HepG2 (cell line): Measurements from ENCODE around the gene CNDP1. TPM values are rescaled to one million over a fixed set of nuclear protein-coding genes. Genes with fewer than 3 reads are reported as not detected.

Experiments used
- ARID4A ChIP-seq: sonication (generic); formaldehyde crosslinking; IDR thresholded peaks from 2 replicates; pipeline ENCODE4 v1.5.0; 2020; ENCODE audit warnings: mild to moderate bottlenecking, missing genetic modification reagents, borderline replicate concordance
- ATF3 ChIP-seq: sonication (generic); formaldehyde crosslinking; IDR thresholded peaks from 2 replicates; pipeline ENCODE4 v1.4.0; 2020; ENCODE audit warnings: missing genetic modification reagents
- FOXM1 ChIP-seq: sonication (generic); formaldehyde crosslinking; IDR thresholded peaks from 2 replicates; pipeline ENCODE4 v1.5.0; 2020; ENCODE audit warnings: missing genetic modification reagents
- HMG20A ChIP-seq: IDR thresholded peaks from 2 replicates; pipeline ENCODE4 v1.6.1; 2016; ENCODE audit warnings: borderline replicate concordance
- HMGXB4 ChIP-seq, 2 experiments: sonication (generic) in 1 of 2; formaldehyde crosslinking in 1 of 2; IDR thresholded peaks; 2 replicates each; pipeline versions ENCODE4 v1.4.0 to v1.6.1; 2018 to 2020; ENCODE audit warnings: missing genetic modification reagents in 2 of 2, borderline replicate concordance in 1 of 2, low read depth in 1 of 2, mild to moderate bottlenecking in 1 of 2, missing biosample characterization in 1 of 2
- IKZF1 ChIP-seq: fragments of 450-650 bp; IDR thresholded peaks from 2 replicates; pipeline ENCODE4 v1.7.1; 2016
- KDM2A ChIP-seq: sonication (generic); formaldehyde crosslinking; IDR thresholded peaks from 2 replicates; pipeline ENCODE4 v1.4.0; 2020; ENCODE audit warnings: low read depth, missing genetic modification reagents, borderline replicate concordance
- KMT2B ChIP-seq: IDR thresholded peaks from 2 replicates; pipeline ENCODE4 v1.6.1; 2016; ENCODE audit warnings: missing genetic modification reagents, missing compliant biosample characterization
- PCBP1 ChIP-seq: fragments of 200-400 bp; formaldehyde crosslinking; IDR thresholded peaks from 2 replicates; pipeline ENCODE4 v1.6.1; 2017; ENCODE audit warnings: mild to moderate bottlenecking, low read depth, low read length, borderline replicate concordance
- SETDB1 ChIP-seq: sonication (generic); formaldehyde crosslinking; IDR thresholded peaks from 2 replicates; pipeline ENCODE4 v1.5.1; 2020; ENCODE audit warnings: missing genetic modification reagents, mild to moderate bottlenecking, borderline replicate concordance
- TOE1 ChIP-seq: sonication (generic); formaldehyde crosslinking; IDR thresholded peaks from 2 replicates; pipeline ENCODE4 v1.4.0; 2020; ENCODE audit warnings: mild to moderate bottlenecking, missing genetic modification reagents
- ZBTB25 ChIP-seq: IDR thresholded peaks from 2 replicates; pipeline ENCODE4 v1.6.1; 2018; ENCODE audit warnings: missing genetic modification reagents
- ZFX ChIP-seq: sonication (generic); formaldehyde crosslinking; IDR thresholded peaks from 2 replicates; pipeline ENCODE4 v1.4.0; 2020; ENCODE audit warnings: mild to moderate bottlenecking, low read depth, missing genetic modification reagents, moderate library complexity
- ZNF280B ChIP-seq: sonication (generic); formaldehyde crosslinking; IDR thresholded peaks from 2 replicates; pipeline ENCODE4 v1.5.0; 2020; ENCODE audit warnings: missing genetic modification reagents, mild to moderate bottlenecking, borderline replicate concordance
- ZNF33A ChIP-seq: sonication (generic); formaldehyde crosslinking; IDR thresholded peaks from 2 replicates; pipeline ENCODE4 v1.5.1; 2020; ENCODE audit warnings: missing genetic modification reagents, mild to moderate bottlenecking, moderate library complexity, borderline replicate concordance
- ZNF639 ChIP-seq: conservative IDR thresholded peaks from 2 replicates; pipeline ENCODE4 v1.6.1; 2018; ENCODE audit warnings: missing genetic modification reagents
- ZSCAN25 ChIP-seq: sonication (generic); formaldehyde crosslinking; IDR thresholded peaks from 2 replicates; pipeline ENCODE4 v1.8.0; 2022; ENCODE audit warnings: mild to moderate bottlenecking, missing genetic modification reagents
- polyA plus RNA-seq, 8 experiments: library from polyadenylated mRNA; depleted of rRNA in 3 of 8; stranded (reverse) in 7 of 8; unstranded in 1 of 8; fragments of >200 nt; fragmentation: Illumina TruSeq in 4 of 8; extraction: Trizol in 4 of 8; gene quantifications; 2 replicates each; pipeline versions ENCODE4 v1.2.1 to v1.2.3, GENCODE V29; 2011 to 2016; ENCODE audit warnings: low read depth in 4 of 8, missing spikeins in 1 of 8, mixed read lengths in 1 of 8; ENCODE audit not compliant: insufficient read depth in 1 of 8
- total RNA-seq, 5 experiments: library from RNA; depleted of rRNA; stranded (reverse); fragments of >200 nt; fragmentation: Illumina TruSeq; extraction: Trizol; gene quantifications; 2 replicates each; pipeline ENCODE4 v1.2.3, GENCODE V29; 2016; ENCODE audit warnings: low read depth in 1 of 5

Gene CNDP1
- total and polyA plus RNA-seq, 2 of the 13 experiments (the other 11 are each of a cell fraction or from before 2014, with no cell fraction given): 0.01 TPM; not detected in 1

- TF ChIP-seq ZNF639 (no peak; the same call in 1 of the 2 replicates), KDM2A (CRISPR knock-in tag) (no peak), ZNF33A (CRISPR knock-in tag) (no peak), FOXM1 (CRISPR knock-in tag) (no peak), ZNF280B (CRISPR knock-in tag) (peak; percentile 51), ARID4A (CRISPR knock-in tag) (peak; percentile 92), ATF3 (CRISPR knock-in tag) (no peak), PCBP1 (no peak), TOE1 (CRISPR knock-in tag) (no peak), KMT2B (no peak), SETDB1 (CRISPR knock-in tag) (no peak), IKZF1 (no peak), ZFX (CRISPR knock-in tag) (peak; percentile 88), ZSCAN25 (no peak), HMG20A (CRISPR knock-in tag) (no peak), ZBTB25 (CRISPR knock-in tag) (no peak), HMGXB4 (CRISPR knock-in tag; IDR thresholded peaks at IDR 0.05; ENCODE audit: borderline replicate concordance in 1 of 2, low read depth in 1 of 2) (peak in 1 of 2 experiments; percentile 56; a peak in 3 of 4 replicates)
These were observed 37.6 kb upstream of the CNDP1 start (continued) for GRCh38 chr18:74496508-74497323.
